Peyer's patch (tissue), 4 donors: ENCODE measurements around the gene MAD1L1. TPM values are rescaled to one million over a fixed set of nuclear protein-coding genes. Genes with fewer than 3 reads are reported as not detected.

ENCODE experiments used
- DNase-seq, 3 donors: peaks; one replicate each; pipeline ENCODE4 v3.0.0-alpha.2; 2017 to 2019
- H3K27ac ChIP-seq, 4 donors: fragments of 200-600 bp; sonication (generic); one replicate each; pipeline ENCODE4 v1.5.1; 2016 to 2019
- H3K27me3 ChIP-seq, 2 donors: fragments of 200-600 bp; sonication (generic); one replicate each; pipeline ENCODE4 v1.5.1; 2019
- H3K36me3 ChIP-seq, 3 donors: fragments of 200-600 bp; sonication (generic); one replicate each; pipeline ENCODE4 v1.5.1; 2016 to 2019
- H3K4me1 ChIP-seq, 4 donors: fragments of 200-600 bp; sonication (generic); one replicate each; pipeline ENCODE4 v1.5.1; 2016 to 2019
- H3K4me3 ChIP-seq, 4 donors: fragments of 200-600 bp; sonication (generic); 1 replicate in 3 of 4; 2 replicates in 1 of 4; pipeline ENCODE4 v1.5.1; 2016 to 2019; ENCODE audit warnings: mild to moderate bottlenecking in 1 of 4
- H3K9me3 ChIP-seq, 4 donors: fragments of 200-600 bp; sonication (generic); one replicate each; pipeline ENCODE4 v1.5.1; 2016 to 2019; ENCODE audit warnings: mild to moderate bottlenecking in 1 of 4
- POLR2A ChIP-seq, 2 donors: fragments of 450-650 bp; IDR thresholded peaks; one replicate each; pipeline ENCODE4 v1.5.1; 2017; ENCODE audit warnings: antibody characterized with exemption in 2 of 2, mild to moderate bottlenecking in 2 of 2, moderate library complexity in 2 of 2
- total RNA-seq, 4 donors: library from RNA; depleted of rRNA; stranded (reverse); fragments of >200 nt; gene quantifications; one replicate each; pipeline ENCODE4 v1.1.0, GENCODE V29; 2016
- TF ChIP-seq, protein P1 (sequence below), 6 experiments: fragments of 450-650 bp in 4 of 6; fragments of 200-600 bp in 2 of 6; sonication (generic) in 1 of 6; IDR thresholded peaks; one replicate each; pipeline ENCODE4 v1.5.1; 2017 to 2019; ENCODE audit warnings: antibody characterized with exemption in 6 of 6, mild to moderate bottlenecking in 3 of 6, moderate library complexity in 1 of 6

Gene MAD1L1
- total RNA-seq, 4 donors from 2014 or later, result 43.9 to 417 (median 59.1) TPM

DNA sequence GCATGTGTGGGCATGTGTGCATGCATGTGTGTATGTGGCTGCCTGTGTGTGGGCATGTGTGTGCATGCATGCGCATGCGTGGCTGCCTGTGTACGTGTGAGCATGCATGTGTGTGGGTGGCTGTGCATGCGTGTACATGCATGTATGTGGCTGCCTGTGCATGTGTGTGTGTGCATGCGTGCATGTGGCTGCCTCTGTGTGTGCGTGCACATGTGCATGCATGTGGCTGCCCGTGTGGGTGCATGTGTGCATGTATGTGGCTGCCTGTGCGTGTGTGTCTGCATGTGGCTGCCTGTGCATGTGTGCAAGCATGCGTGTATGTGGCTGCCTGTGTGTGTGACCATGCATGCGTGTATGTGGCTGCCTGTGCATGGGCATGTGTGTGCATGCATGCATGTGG lies 345.5 kb downstream of the MAD1L1 start:
- no peaks in the 10 kb centered on the region for H3K4me1 ChIP-seq
- H3K9me3 ChIP-seq, result no peaks in the 10 kb centered on the region
- H3K27ac ChIP-seq, result no peak overlapping the region
- no peaks in the 10 kb centered on the region for H3K27me3 ChIP-seq
- TF ChIP-seq, protein P1, sequence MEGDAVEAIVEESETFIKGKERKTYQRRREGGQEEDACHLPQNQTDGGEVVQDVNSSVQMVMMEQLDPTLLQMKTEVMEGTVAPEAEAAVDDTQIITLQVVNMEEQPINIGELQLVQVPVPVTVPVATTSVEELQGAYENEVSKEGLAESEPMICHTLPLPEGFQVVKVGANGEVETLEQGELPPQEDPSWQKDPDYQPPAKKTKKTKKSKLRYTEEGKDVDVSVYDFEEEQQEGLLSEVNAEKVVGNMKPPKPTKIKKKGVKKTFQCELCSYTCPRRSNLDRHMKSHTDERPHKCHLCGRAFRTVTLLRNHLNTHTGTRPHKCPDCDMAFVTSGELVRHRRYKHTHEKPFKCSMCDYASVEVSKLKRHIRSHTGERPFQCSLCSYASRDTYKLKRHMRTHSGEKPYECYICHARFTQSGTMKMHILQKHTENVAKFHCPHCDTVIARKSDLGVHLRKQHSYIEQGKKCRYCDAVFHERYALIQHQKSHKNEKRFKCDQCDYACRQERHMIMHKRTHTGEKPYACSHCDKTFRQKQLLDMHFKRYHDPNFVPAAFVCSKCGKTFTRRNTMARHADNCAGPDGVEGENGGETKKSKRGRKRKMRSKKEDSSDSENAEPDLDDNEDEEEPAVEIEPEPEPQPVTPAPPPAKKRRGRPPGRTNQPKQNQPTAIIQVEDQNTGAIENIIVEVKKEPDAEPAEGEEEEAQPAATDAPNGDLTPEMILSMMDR (IDR thresholded peaks at IDR 0.05), result no peak
- TF ChIP-seq POLR2A (IDR thresholded peaks at IDR 0.05), result no peak
- H3K4me3 ChIP-seq, result no peak overlapping the region
- peaks cover 0 to 13% (median 0%) of the 10 kb centered on the region in 3 donors for H3K36me3 ChIP-seq
- no peak for DNase-seq

DNA sequence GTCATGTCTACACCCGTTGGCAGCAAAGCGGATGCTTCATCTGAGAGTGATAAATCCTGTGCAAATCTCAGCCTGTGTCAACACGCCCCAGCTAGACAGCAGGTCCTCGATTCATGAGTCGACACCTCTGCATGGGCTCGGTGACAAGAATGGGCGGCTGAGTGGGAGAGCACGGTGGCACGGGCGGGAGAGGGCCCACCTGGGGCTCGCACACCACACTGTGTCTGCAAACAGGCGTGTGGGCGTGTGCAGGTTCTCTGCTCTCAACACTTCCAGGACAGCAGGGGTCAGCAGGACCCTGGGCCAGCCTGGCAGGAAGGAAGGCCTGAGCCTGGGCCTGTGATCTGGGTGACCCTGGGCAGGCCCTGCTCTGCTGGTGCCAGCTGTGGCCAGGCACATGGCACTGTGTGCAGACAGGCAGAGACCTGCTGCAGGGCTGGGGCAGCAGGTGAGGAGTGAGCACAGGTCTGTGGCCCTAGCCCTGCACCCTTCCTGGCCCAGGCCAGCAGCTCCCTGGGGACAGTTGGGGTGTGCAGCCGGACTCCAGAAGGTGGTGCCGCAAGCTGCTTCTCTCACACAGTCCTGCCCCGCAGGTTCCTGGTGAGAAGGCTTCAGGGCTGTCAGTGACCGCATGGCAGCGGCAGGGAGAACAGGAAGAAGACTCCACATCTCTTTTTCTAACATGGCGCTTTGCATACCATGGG lies 346.2 kb downstream of the MAD1L1 start:
- Histone ChIP-seq H3K4me1 (no peaks in the 10 kb centered on the region), H3K9me3 (no peaks in the 10 kb centered on the region), H3K27ac (no peak overlapping the region), H3K36me3 (peaks cover 0 to 13% (median 0%) of the 10 kb centered on the region in 3 donors), H3K27me3 (no peaks in the 10 kb centered on the region), H3K4me3 (no peak overlapping the region)
- no peak for DNase-seq
- no peak for TF ChIP-seq POLR2A (IDR thresholded peaks at IDR 0.05)
- TF ChIP-seq, protein P1 (IDR thresholded peaks at IDR 0.05), result no peak

DNA sequence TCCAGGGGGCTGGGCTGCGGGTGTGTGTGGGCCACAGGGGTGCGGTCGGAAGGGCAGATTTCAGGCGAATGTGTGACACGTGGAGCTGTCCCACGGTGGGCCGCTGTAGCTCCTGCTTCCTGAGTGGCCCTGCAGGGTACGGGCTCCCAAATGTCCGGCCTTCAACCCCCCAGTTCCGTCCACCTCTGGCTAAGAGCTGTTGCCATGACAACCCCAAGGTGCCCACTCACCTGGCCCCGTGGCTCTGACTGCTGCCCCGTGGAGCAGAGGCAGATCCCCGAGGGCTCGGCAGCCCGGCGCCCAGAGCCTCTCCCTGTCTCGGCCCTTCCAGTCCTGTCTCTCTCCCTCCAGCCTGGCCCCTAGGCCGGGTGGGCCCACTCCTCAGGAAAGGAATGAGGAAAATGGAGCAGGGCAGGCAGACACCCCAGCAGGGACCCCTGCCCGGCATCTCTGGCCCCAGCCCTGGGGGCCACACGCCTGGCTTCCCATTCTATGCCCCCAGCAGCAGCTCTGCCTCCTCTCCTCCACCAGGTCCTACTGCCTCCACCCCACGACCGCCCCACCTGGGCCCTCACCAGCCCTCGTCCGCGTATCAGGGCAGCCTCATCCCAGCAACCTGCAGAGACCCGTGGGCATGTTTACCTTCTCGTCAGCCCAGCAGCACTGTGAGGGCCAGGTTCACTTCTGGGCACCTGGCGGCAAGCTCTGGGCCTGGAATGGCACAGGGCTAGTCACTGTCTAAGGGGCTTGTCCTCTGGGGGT lies 347.1 kb downstream of the MAD1L1 start:
- H3K9me3 ChIP-seq, result no peaks in the 10 kb centered on the region
- no peak for DNase-seq
- H3K4me3 ChIP-seq, result no peak overlapping the region
- no peaks in the 10 kb centered on the region for H3K27me3 ChIP-seq
- no peak for TF ChIP-seq POLR2A (IDR thresholded peaks at IDR 0.05)
- TF ChIP-seq, protein P1 (IDR thresholded peaks at IDR 0.05), result no peak
- no peak overlapping the region for H3K27ac ChIP-seq
- H3K4me1 ChIP-seq, result no peaks in the 10 kb centered on the region
- peaks cover 0 to 13% (median 0%) of the 10 kb centered on the region in 3 donors for H3K36me3 ChIP-seq

DNA sequence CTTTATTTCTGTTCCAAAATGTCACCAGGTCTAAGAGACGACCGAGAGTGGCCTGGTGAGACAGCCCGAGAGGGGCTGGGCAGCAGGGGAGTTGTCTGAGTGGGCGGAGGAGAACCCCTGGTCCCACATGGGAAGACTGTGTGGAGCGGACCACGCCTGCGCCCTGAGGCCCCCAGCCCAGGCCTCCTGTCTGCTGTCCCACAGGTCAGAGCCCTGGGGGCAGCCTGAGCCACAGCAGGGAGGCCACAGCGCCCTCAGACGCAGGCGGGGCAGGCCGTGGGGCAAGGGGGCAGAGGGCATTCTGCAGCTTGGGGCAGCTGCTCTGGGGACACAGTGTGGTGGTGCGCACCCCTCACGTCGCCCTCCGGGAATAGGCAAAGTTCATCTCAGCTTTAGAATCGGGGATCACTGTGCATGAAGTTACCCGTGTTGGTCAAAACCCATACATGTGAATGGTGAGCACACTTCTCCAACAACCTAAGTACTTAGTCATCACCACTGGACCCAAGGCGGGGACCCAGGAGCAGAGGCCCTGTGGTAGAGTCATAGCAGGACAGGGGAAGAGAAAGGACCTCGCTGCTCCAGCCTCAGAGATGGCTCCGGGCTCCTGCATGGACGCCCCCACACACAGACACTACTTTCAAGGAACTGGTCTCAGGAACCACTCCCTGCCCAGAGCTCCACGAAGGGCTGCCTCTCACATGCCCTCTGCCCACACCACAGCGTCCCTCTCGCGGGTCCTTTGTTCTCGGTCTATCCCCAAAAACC lies 348.0 kb downstream of the MAD1L1 start:
- DNase-seq, result no peak
- Histone ChIP-seq H3K36me3 (peaks cover 0 to 13% (median 0%) of the 10 kb centered on the region in 3 donors), H3K27me3 (no peaks in the 10 kb centered on the region), H3K27ac (no peak overlapping the region), H3K9me3 (no peaks in the 10 kb centered on the region), H3K4me1 (no peaks in the 10 kb centered on the region), H3K4me3 (no peak overlapping the region)
- TF ChIP-seq, protein P1 (IDR thresholded peaks at IDR 0.05), result no peak
- no peak for TF ChIP-seq POLR2A (IDR thresholded peaks at IDR 0.05)

DNA sequence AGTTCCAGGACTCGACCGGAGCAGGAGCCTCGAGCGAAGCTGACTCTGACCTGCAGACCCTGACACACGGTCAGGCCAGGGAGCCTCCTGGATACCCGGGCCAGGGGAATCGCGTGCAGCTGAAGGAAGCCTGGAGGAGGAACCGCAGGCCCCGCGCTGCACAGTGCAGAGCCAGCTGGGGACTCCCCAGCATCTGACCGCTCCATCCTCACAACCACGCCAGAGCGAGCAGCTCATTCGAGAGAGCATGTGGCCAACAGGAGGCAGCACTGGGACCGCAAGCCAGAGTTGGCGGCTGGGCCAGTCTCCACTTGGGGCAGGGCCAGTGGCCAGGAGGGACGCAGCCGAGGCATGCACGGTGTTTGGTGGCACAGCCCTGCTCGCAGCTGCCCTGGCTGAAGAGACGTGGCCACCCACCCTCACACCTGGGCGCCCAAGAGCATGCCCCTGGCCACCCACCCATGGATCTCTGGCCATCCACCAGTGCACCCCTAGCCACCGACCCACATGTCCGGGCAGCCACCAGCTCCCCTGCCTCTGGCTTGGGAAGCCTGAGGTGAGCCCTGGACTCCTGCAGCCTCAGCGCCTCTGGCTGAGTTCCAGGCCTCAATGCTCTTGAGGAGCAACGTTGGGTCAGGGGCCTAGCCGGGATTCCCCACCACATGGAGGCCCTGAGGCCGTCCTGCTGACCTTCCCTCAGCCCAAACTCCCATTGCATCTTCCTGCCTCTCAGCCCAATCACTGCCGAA lies 348.7 kb downstream of the MAD1L1 start:
- Histone ChIP-seq H3K36me3 (peaks cover 0 to 13% (median 0%) of the 10 kb centered on the region in 3 donors), H3K4me1 (no peaks in the 10 kb centered on the region), H3K4me3 (no peak overlapping the region), H3K27me3 (no peaks in the 10 kb centered on the region), H3K27ac (no peak overlapping the region), H3K9me3 (no peaks in the 10 kb centered on the region)
- TF ChIP-seq, protein P1 (IDR thresholded peaks at IDR 0.05), result no peak
- no peak for TF ChIP-seq POLR2A (IDR thresholded peaks at IDR 0.05)
- DNase-seq, result no peak
